ENCODE measurements around the gene CNTF.

The CNTF gene

GRCh38 chr11:58582437-58582836, 40.0 kb upstream of the CNTF start:
- DNase-seq (ENCODE audit: low read depth, low spot score), result no peak
- H3K4me3 ChIP-seq (ENCODE audit: low read depth, low read length), result no peak overlapping the region
- CTCF ChIA-PET, result interaction anchor here (1.2 to 3.5 kb wide), 3 partner anchors 12 to 47 kb away, joined by 5 to 15 read pairs (median 6); no protein-coding TSS in a partner anchor
- TF ChIP-seq CTCF (IDR thresholded peaks at IDR 0.05; ENCODE audit: insufficient read depth, low read length, missing control alignments), result no peak
- POLR2A ChIA-PET, result no interaction called here

- no peak for DNase-seq (ENCODE audit: low read depth, low spot score)
- TF ChIP-seq CTCF (IDR thresholded peaks at IDR 0.05; ENCODE audit: insufficient read depth, low read length, missing control alignments), result no peak
- H3K4me3 ChIP-seq (ENCODE audit: low read depth, low read length), result no peak overlapping the region
- ChIA-PET POLR2A (interaction anchor here (0.7 kb wide), 1 partner anchor 10 kb away, joined by 3 read pairs; no protein-coding TSS in a partner anchor), CTCF (interaction anchor here (1.0 kb wide), 1 partner anchor 40 kb away, joined by 3 read pairs; no protein-coding TSS in a partner anchor)
Measured at GRCh38 chr11:58586998-58587397, 35.5 kb upstream of the CNTF start.

GRCh38 chr11:58591659-58592058, 30.8 kb upstream of the CNTF start:
- DNase-seq (ENCODE audit: low read depth, low spot score), result no peak
- POLR2A ChIA-PET, result no interaction called here
- CTCF ChIA-PET, result interaction anchor here (1.0 kb wide), 1 partner anchor 38 kb away, joined by 5 read pairs; no protein-coding TSS in a partner anchor
- no peak overlapping the region for H3K4me3 ChIP-seq (ENCODE audit: low read depth, low read length)
- no peak for TF ChIP-seq CTCF (IDR thresholded peaks at IDR 0.05; ENCODE audit: insufficient read depth, low read length, missing control alignments)

- DNase-seq (ENCODE audit: low read depth, low spot score), result no peak
- ChIA-PET POLR2A (no interaction called here), CTCF (no interaction called here)
- TF ChIP-seq CTCF (IDR thresholded peaks at IDR 0.05; ENCODE audit: insufficient read depth, low read length, missing control alignments), result no peak
- no peak overlapping the region for H3K4me3 ChIP-seq (ENCODE audit: low read depth, low read length)
Measured at GRCh38 chr11:58592760-58593472, 29.5 kb upstream of the CNTF start.

- ChIA-PET POLR2A (no interaction called here), CTCF (interaction anchor here (1.0 to 1.4 kb wide), 4 partner anchors 11 to 35 kb away, joined by 3 to 6 read pairs (median 4); no protein-coding TSS in a partner anchor)
- no peak overlapping the region for H3K4me3 ChIP-seq (ENCODE audit: low read depth, low read length)
- DNase-seq (ENCODE audit: low read depth, low spot score), result no peak
- TF ChIP-seq CTCF (IDR thresholded peaks at IDR 0.05; ENCODE audit: insufficient read depth, low read length, missing control alignments), result no peak
Measured at GRCh38 chr11:58594826-58595225, 27.6 kb upstream of the CNTF start.

GRCh38 chr11:58596621-58597020, 25.8 kb upstream of the CNTF start:
- CTCF ChIA-PET, result no interaction called here
- DNase-seq (ENCODE audit: low read depth, low spot score), result no peak
- POLR2A ChIA-PET, result no interaction called here

More at GRCh38 chr11:58596621-58597020, 25.8 kb upstream of the CNTF start:
- no peak for TF ChIP-seq CTCF (IDR thresholded peaks at IDR 0.05; ENCODE audit: insufficient read depth, low read length, missing control alignments)
- no peak overlapping the region for H3K4me3 ChIP-seq (ENCODE audit: low read depth, low read length)

Measured in AG04449 (cell line).